ENCODE measurements around the gene AMOTL2.

DNA sequence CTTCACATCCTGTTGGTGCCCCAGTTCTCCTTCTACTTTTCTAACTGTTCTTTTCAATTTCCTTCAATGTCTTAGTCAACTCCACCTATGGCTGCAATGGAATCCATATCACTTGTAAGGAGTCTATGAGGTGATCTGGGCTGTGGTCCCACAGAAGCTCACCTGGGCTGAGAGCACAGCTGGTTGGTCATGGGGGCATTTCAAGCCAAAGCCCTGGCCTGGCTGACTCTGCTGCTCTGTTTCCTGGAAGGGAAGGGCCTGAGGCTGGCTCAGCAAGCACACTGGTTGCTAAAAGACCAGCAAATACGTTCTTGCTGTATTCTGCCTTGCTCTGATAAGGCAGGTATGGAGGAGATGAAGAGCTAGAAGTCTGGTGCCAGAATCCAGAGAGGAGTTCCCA is 29.0 kb downstream of the AMOTL2 start:
- TF ChIP-seq, protein P1, sequence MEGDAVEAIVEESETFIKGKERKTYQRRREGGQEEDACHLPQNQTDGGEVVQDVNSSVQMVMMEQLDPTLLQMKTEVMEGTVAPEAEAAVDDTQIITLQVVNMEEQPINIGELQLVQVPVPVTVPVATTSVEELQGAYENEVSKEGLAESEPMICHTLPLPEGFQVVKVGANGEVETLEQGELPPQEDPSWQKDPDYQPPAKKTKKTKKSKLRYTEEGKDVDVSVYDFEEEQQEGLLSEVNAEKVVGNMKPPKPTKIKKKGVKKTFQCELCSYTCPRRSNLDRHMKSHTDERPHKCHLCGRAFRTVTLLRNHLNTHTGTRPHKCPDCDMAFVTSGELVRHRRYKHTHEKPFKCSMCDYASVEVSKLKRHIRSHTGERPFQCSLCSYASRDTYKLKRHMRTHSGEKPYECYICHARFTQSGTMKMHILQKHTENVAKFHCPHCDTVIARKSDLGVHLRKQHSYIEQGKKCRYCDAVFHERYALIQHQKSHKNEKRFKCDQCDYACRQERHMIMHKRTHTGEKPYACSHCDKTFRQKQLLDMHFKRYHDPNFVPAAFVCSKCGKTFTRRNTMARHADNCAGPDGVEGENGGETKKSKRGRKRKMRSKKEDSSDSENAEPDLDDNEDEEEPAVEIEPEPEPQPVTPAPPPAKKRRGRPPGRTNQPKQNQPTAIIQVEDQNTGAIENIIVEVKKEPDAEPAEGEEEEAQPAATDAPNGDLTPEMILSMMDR (IDR thresholded peaks at IDR 0.05) = no peak
- TF ChIP-seq EZH2 (IDR thresholded peaks at IDR 0.05; ENCODE audit: borderline replicate concordance, insufficient read depth, low read depth, low read length, poor library complexity, severe bottlenecking) = no peak
